GM23248 (cell line): ENCODE data around the gene ATIC.

Experiments
- EZH2 ChIP-seq: fragments of 200-600 bp; sonication (generic); IDR thresholded peaks from 2 replicates; pipeline ENCODE4 v1.6.1; 2018; ENCODE audit warnings: antibody characterized with exemption, mild to moderate bottlenecking; ENCODE audit not compliant: insufficient read depth, poor library complexity, severe bottlenecking
- EZH2phosphoT487 ChIP-seq: fragments of 200-600 bp; sonication (generic); IDR thresholded peaks from 2 replicates; pipeline ENCODE4 v1.6.1; 2018; ENCODE audit warnings: antibody characterized with exemption, moderate library complexity, mild to moderate bottlenecking, low read depth; ENCODE audit not compliant: insufficient read depth

DNA sequence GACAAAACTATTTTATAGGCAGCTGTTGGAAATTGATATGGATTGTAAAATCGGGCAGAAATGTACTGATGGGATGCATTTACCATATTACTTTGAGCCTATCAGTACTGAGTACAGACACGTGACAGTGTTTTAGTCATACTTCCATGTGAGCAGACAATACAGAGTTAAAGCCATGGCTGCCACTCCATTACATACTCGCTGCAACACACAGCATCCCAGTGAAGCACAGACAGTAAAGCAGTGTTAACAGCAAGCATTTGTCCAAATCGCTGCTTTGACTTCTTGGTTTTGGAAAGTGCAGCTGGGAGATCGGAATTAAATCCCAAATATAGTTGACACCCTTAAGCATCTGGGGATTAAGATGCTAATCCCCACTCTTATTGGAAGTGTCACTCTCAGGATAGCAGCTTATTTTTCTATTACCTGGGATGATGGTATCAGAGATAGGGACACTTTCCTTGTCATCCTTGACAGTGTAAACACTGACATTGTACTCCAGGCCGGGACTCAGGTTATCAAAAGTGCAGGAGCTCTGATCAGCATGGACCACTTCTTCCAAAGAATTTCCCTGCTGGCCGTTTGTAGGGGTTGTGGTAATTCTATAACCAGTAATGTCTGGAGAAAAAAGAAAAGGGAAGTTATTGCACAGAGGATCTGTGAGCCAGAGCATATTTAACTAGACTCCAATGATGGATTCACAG, 82.4 kb downstream of the ATIC start:
- no peak for TF ChIP-seq EZH2
- no peak for TF ChIP-seq EZH2phosphoT487
